ENCODE results near the gene TRIM62.
A peak's percentile ranks its signal among the peaks of the same experiment; 100 is the strongest.
"Not testable (repeated sequence)": the region's sequence is repeated elsewhere in the genome, so short reads cannot be mapped to it uniquely, and the experiment has no call there.

The TRIM62 gene

GRCh38 chr1:33133478-33134105, 48.3 kb downstream of the TRIM62 start:
- DNase-seq (ENCODE audit: low read depth in 2 of 2): no peak

GRCh38 chr1:33132549-33132948, 49.3 kb downstream of the TRIM62 start:
- no peak for DNase-seq (ENCODE audit: low read depth in 2 of 2)

- no peak for DNase-seq (ENCODE audit: low read depth in 2 of 2)
These were observed 50.7 kb downstream of the TRIM62 start for GRCh38 chr1:33131191-33131590.

- DNase-seq (ENCODE audit: low read depth in 2 of 2): peak in 1 of 2 experiments; percentile 4
These were observed 51.5 kb downstream of the TRIM62 start for GRCh38 chr1:33130297-33130696.

- no peak for DNase-seq (ENCODE audit: low read depth in 2 of 2)
These were observed 53.1 kb downstream of the TRIM62 start for GRCh38 chr1:33128781-33129180.

GRCh38 chr1:33127001-33127823, 54.6 kb downstream of the TRIM62 start:
- peak; percentile 98 to 99 for DNase-seq (ENCODE audit: low read depth in 2 of 2)

- no peak for DNase-seq (ENCODE audit: low read depth in 2 of 2)
These were observed 55.3 kb downstream of the TRIM62 start for GRCh38 chr1:33126411-33127000.

- not testable (repeated sequence) for DNase-seq (ENCODE audit: low read depth in 2 of 2)
These were observed 57.2 kb downstream of the TRIM62 start for GRCh38 chr1:33124647-33125046.

- no peak for DNase-seq (ENCODE audit: low read depth in 2 of 2)
These were observed 58.6 kb downstream of the TRIM62 start for GRCh38 chr1:33123266-33123665.

- no peak for DNase-seq (ENCODE audit: low read depth in 2 of 2)
These were observed 59.2 kb downstream of the TRIM62 start for GRCh38 chr1:33122483-33123178.

- no peak for DNase-seq (ENCODE audit: low read depth in 2 of 2)
These were observed 60.1 kb downstream of the TRIM62 start for GRCh38 chr1:33121728-33122127.

GRCh38 chr1:33120436-33121231, 61.2 kb downstream of the TRIM62 start:
- no peak for DNase-seq (ENCODE audit: low read depth in 2 of 2)

- no peak for DNase-seq (ENCODE audit: low read depth in 2 of 2)
These were observed 62.2 kb downstream of the TRIM62 start for GRCh38 chr1:33119532-33120217.

GRCh38 chr1:33119050-33119449, 62.8 kb downstream of the TRIM62 start:
- no peak for DNase-seq (ENCODE audit: low read depth in 2 of 2)

GRCh38 chr1:33118274-33118673, 63.6 kb downstream of the TRIM62 start:
- DNase-seq (ENCODE audit: low read depth in 2 of 2): no peak

- DNase-seq (ENCODE audit: low read depth in 2 of 2): no peak
These were observed 64.3 kb downstream of the TRIM62 start for GRCh38 chr1:33117440-33118085.

GRCh38 chr1:33111965-33112364, 69.9 kb downstream of the TRIM62 start:
- DNase-seq (ENCODE audit: low read depth in 2 of 2): no peak

GRCh38 chr1:33110477-33110876, 71.4 kb downstream of the TRIM62 start:
- no peak for DNase-seq (ENCODE audit: low read depth in 2 of 2)

GRCh38 chr1:33100119-33100415, 81.8 kb downstream of the TRIM62 start:
- DNase-seq (ENCODE audit: low read depth in 2 of 2): not testable (repeated sequence)

GRCh38 chr1:33099290-33100118, 82.3 kb downstream of the TRIM62 start:
- peak; percentile 35 to 59 for DNase-seq (ENCODE audit: low read depth in 2 of 2)
